AG04450 (cell line): Measurements from ENCODE around the gene ATP13A1. TPM values are rescaled to one million over a fixed set of nuclear protein-coding genes. Genes with fewer than 3 reads are reported as not detected.
A peak's percentile ranks its signal among the peaks of the same experiment; 100 is the strongest.

Source experiments
- CTCF ChIA-PET: fragments of 300-600, 350-600 bp; formaldehyde crosslinking; extraction: SDS; loops from one replicate; lab custom pipeline; 2022; ENCODE audit warnings: antibody characterized with exemption, inconsistent platforms; lab: Charles Lee
- POLR2A ChIA-PET: fragments of 350-600 bp; formaldehyde crosslinking; extraction: SDS; loops from one replicate; lab custom pipeline; 2021; ENCODE audit warnings: antibody characterized with exemption, inconsistent platforms; lab: Yijun Ruan, JAX
- DNase-seq: peaks from one replicate; pipeline ENCODE4 v3.0.0-alpha.2; 2011; ENCODE audit warnings: low read depth, low spot score
- H3K27ac ChIP-seq: one replicate; pipeline ENCODE4 v1.5.1; 2012; ENCODE audit warnings: low read depth, low read length, control low read depth
- H3K27me3 ChIP-seq: one replicate; pipeline ENCODE4 v1.6.0; 2012; ENCODE audit warnings: low read length; ENCODE audit not compliant: control insufficient read depth, insufficient read depth
- H3K4me3 ChIP-seq: 2 replicates; pipeline ENCODE4 v1.5.1; 2011; ENCODE audit warnings: mild to moderate bottlenecking, low read depth, low read length, control low read depth
- H3K9me3 ChIP-seq: 2 replicates; pipeline ENCODE4 v1.5.1; 2012; ENCODE audit warnings: low read length; ENCODE audit not compliant: control insufficient read depth, insufficient read depth
- polyA plus RNA-seq: library from polyadenylated mRNA; depleted of rRNA; stranded (reverse); fragments of >200 nt; gene quantifications from 2 replicates; pipeline ENCODE4 v1.2.3, GENCODE V29; 2011
- TF ChIP-seq, protein P1 (sequence below): IDR thresholded peaks from 2 replicates; pipeline ENCODE4 v1.5.1; 2011; ENCODE audit warnings: low read depth, low read length, control low read depth, inconsistent platforms

ATP13A1 gene
- polyA plus RNA-seq, 1 experiment, result 9.4 TPM

DNA sequence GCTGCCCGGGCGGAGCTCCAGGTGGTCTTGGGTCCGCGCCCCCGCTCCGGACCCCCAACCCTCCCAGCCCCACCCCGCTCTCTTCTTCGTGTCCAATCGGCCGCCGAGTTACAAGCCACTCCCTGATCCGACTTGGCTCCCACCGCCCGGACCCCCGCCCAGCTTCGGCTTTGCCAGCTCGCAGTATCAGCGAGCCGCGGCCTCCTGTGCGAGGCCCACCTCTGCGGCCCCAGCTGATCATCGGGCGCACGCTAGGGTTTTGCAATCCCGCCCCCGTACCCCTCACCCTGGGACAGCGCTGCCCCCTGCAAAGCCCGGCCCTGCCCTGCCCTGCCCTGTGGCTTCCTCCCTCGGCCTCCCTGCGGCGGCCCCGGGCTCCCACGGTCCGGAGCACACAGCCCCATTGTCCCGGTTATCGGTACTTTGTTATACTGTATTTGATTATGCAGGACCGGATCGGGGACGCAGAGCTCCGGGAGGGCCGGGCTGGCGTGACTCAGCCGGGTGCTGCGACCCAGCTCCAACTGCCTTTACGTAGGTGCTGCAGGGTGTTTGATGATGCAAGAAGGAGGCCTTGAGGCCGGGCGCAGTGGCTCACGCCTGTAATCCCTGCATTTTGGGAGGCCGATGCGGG, 34.9 kb downstream of the ATP13A1 start:
- peaks cover 4% of the 10 kb centered on the region; the same call in 1 of the 2 replicates for H3K9me3 ChIP-seq
- POLR2A ChIA-PET, result no interaction called here
- TF ChIP-seq, protein P1, sequence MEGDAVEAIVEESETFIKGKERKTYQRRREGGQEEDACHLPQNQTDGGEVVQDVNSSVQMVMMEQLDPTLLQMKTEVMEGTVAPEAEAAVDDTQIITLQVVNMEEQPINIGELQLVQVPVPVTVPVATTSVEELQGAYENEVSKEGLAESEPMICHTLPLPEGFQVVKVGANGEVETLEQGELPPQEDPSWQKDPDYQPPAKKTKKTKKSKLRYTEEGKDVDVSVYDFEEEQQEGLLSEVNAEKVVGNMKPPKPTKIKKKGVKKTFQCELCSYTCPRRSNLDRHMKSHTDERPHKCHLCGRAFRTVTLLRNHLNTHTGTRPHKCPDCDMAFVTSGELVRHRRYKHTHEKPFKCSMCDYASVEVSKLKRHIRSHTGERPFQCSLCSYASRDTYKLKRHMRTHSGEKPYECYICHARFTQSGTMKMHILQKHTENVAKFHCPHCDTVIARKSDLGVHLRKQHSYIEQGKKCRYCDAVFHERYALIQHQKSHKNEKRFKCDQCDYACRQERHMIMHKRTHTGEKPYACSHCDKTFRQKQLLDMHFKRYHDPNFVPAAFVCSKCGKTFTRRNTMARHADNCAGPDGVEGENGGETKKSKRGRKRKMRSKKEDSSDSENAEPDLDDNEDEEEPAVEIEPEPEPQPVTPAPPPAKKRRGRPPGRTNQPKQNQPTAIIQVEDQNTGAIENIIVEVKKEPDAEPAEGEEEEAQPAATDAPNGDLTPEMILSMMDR, result no peak
- CTCF ChIA-PET, result interaction anchor here (0.9 kb wide), 1 partner anchor 99 kb away, joined by 3 read pairs; no protein-coding TSS in a partner anchor
- DNase-seq, result no peak
- H3K27ac ChIP-seq, result no peak overlapping the region
- H3K27me3 ChIP-seq, result no peaks in the 10 kb centered on the region
- H3K4me3 ChIP-seq, result peak overlapping the region; percentile 43

DNA sequence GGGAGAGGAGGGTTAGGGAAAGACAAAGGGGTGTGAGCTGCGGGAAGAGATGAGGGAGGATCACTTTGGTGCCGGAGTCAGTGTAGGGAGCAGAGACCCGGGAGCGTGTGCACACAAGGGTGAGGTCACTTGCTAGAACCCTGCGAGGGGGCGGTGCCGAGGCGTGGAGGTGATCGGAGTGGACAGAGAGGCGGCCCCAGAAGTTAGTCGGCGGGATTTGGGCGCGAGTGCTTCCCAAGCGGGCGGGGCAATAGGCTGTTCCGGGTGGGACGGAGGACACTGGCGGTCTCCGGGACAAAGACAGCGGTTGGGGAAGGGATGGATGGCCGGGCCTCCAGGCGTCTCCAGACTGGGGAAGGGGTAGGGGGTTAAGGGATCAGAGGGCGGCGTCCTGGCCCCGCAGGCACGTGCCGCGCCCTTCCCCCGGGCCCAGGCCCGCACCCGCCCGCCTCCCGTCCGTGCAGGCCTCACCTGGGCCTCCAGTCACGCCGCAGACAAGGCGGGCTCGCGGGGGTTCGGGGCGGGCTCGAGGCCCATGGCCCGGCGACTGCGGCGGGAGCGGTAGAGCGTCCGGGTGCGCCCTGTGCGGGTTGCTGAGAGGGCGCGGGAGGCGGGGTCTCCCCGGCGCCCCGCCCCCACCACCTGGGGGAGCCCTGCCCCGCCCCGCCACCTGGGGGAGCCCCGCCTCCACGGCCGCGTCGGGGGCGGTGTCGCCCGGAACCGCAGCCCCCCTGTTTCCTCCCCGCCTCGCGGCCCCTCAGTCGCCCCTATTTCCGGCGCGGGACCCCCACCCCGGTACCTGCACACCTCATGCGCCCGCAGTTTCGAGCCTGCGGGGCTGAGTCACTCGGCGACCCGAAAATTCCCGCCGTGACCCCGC, 35.6 kb downstream of the ATP13A1 start, which contains the start of gene LPAR2:
TSS of gene LPAR2 (minus strand) at position 600 of the 880 bp plus-strand sequence. CDS start 945 bp downstream, outside the sequence.
- H3K27ac ChIP-seq, result no peak within 1 kb of the TSS
- H3K4me3 ChIP-seq, result peak within 1 kb of the TSS; percentile 43
- H3K27me3 ChIP-seq, result no peaks in the 10 kb centered on the region
- TF ChIP-seq, protein P1, result no peak
- peaks cover 4% of the 10 kb centered on the region; the same call in 1 of the 2 replicates for H3K9me3 ChIP-seq
- DNase-seq, result no peak
- POLR2A ChIA-PET, result no interaction called here
- CTCF ChIA-PET, result interaction anchor here (0.9 kb wide), 1 partner anchor 98 kb away, joined by 3 read pairs; no protein-coding TSS in a partner anchor

DNA sequence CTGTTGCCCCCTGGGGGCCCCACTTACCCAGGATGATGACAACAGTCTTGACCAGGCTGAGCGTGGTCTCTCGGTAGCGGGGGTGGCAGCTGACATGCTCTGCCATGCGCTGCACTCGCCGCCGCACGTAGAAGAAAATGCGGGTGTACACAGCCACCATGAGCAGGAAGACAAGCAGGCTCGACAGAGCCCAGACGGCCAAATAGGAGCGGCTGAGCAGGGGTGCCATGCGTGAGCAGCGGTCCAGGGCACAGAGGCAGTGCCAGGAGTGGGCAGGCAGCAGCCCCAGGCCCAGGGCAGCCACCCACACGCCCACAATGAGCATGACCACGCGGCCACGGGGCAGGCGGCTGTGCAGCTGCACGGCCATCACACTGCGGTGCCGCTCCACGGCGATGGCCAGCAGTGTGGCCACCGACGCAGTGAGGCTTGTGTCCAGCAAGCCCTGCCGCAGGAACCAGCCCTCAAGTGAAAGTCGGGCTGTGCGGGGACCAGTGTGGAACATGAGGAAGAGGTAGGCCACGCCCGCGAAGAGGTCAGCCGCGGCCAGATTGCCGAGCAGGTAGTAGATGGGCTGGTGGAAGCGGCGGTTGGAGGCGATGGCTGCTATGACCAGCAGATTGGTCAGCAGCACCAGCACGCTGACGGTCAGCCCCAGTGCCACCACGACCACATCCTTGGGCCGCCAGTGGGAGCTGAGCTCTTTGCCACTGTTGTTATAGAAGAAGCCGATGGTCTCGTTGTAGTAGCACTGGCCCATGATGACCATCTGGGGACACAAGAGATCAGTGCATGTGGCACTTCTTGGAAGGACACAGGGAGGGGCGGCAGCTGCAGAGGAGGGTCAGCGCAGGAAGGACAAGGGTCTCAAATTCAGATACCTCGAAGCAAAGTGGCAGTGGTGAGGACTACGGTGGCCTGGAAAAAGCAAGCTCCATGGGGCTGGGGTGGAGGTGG, 36.7 kb downstream of the ATP13A1 start:
- TF ChIP-seq, protein P1, result no peak
- DNase-seq, result no peak
- H3K27me3 ChIP-seq, result no peaks in the 10 kb centered on the region
- H3K4me3 ChIP-seq, result no peak overlapping the region
- H3K27ac ChIP-seq, result no peak overlapping the region
- POLR2A ChIA-PET, result interaction anchor here (0.6 kb wide), 1 partner anchor 19 kb away, joined by 3 read pairs; no protein-coding TSS in a partner anchor
- CTCF ChIA-PET, result no interaction called here
- peaks cover 4% of the 10 kb centered on the region; the same call in 1 of the 2 replicates for H3K9me3 ChIP-seq

DNA sequence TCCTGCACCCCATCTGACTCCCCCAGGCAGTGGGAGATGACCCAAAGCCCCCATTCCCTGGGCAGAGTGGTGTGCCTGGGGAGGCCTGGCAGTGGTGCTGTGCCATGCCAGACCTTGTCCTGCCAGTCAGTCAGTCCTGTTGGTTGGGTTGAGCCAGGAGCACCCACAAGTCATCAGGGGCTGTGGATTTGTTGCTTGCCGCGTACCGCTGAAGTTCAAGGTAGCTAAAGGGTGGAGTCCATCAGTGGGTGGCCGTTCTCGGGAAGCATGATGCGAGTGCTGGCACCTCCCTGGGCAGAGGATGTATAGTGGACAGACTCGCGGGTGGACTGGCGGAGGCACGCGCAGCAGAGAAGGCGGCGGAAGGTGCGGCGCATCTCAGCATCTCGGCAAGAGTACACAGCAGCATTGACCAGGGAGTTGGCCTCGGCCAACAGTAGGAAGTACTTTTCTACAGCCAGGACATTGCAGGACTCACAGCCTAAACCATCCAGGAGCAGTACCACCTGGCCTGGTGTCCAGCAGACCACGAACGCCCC, 39.4 kb downstream of the ATP13A1 start:
- ChIA-PET POLR2A (no interaction called here), CTCF (no interaction called here)
- TF ChIP-seq, protein P1, result no peak
- no peak for DNase-seq
- H3K4me3 ChIP-seq, result no peak overlapping the region
- H3K27ac ChIP-seq, result no peak overlapping the region
- peaks cover 4% of the 10 kb centered on the region; the same call in 1 of the 2 replicates for H3K9me3 ChIP-seq
- no peaks in the 10 kb centered on the region for H3K27me3 ChIP-seq
